ENCODE data around the gene HOXD3.

DNA sequence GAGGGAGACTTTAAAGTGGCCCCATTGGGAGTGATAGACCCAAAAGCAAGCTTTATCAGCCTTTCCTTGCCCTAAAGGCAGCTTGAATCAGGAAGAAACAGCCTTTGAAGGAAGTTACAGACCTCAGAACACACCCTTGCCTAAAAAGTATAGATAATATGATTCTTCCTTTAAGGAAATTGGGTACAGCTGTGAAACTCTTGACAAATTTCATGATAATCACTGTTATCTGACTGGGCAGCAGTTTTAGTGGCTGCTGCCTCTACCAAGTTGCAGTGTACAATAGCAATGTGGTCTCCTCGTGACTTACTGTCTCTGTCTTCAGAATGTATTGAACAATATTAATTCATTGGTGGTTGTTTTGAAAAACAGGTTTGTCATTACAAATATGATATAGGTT, 48.0 kb downstream of the HOXD3 start:
- TF ChIP-seq POLR2AphosphoS5 (IDR thresholded peaks at IDR 0.05; ENCODE audit: low read depth), result no peak
- TF ChIP-seq, protein P1, sequence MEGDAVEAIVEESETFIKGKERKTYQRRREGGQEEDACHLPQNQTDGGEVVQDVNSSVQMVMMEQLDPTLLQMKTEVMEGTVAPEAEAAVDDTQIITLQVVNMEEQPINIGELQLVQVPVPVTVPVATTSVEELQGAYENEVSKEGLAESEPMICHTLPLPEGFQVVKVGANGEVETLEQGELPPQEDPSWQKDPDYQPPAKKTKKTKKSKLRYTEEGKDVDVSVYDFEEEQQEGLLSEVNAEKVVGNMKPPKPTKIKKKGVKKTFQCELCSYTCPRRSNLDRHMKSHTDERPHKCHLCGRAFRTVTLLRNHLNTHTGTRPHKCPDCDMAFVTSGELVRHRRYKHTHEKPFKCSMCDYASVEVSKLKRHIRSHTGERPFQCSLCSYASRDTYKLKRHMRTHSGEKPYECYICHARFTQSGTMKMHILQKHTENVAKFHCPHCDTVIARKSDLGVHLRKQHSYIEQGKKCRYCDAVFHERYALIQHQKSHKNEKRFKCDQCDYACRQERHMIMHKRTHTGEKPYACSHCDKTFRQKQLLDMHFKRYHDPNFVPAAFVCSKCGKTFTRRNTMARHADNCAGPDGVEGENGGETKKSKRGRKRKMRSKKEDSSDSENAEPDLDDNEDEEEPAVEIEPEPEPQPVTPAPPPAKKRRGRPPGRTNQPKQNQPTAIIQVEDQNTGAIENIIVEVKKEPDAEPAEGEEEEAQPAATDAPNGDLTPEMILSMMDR (conservative IDR thresholded peaks at IDR 0.05; ENCODE audit: low read depth in 2 of 2), result no peak
